GM04503 (cell line): ENCODE data around the gene EDC4.
"Not testable (repeated sequence)": the region's sequence is repeated elsewhere in the genome, so short reads cannot be mapped to it uniquely, and the experiment has no call there.

ENCODE experiments used
- DNase-seq: peaks from one replicate; pipeline ENCODE4 v3.0.0-alpha.2; 2012; ENCODE audit warnings: low read depth

EDC4 gene

GRCh38 chr16:67909056-67909742, 36.3 kb downstream of the EDC4 start:
- no peak for DNase-seq

- DNase-seq = no peak
Observed at GRCh38 chr16:67910158-67910557, 37.3 kb downstream of the EDC4 start.

GRCh38 chr16:67914758-67915495, 42.1 kb downstream of the EDC4 start:
- DNase-seq = no peak

GRCh38 chr16:67915496-67915769, 42.6 kb downstream of the EDC4 start:
- DNase-seq = not testable (repeated sequence)

GRCh38 chr16:67915831-67916723, 43.2 kb downstream of the EDC4 start:
- no peak for DNase-seq

GRCh38 chr16:67917140-67917851, 44.4 kb downstream of the EDC4 start:
- no peak for DNase-seq

- no peak for DNase-seq
Observed at GRCh38 chr16:67917852-67918236, 45.0 kb downstream of the EDC4 start.

- no peak for DNase-seq
Observed at GRCh38 chr16:67919622-67920221, 46.9 kb downstream of the EDC4 start.

- no peak for DNase-seq
Observed at GRCh38 chr16:67922221-67922620, 49.4 kb downstream of the EDC4 start.

- no peak for DNase-seq
Observed at GRCh38 chr16:67922740-67923139, 49.9 kb downstream of the EDC4 start.

GRCh38 chr16:67923414-67924116, 50.7 kb downstream of the EDC4 start:
- no peak for DNase-seq

GRCh38 chr16:67924140-67924906, 51.5 kb downstream of the EDC4 start:
- DNase-seq = no peak

- DNase-seq = no peak
Observed at GRCh38 chr16:67926181-67926750, 53.4 kb downstream of the EDC4 start.

GRCh38 chr16:67927131-67927941, 54.5 kb downstream of the EDC4 start:
- no peak for DNase-seq

- no peak for DNase-seq
Observed at GRCh38 chr16:67928147-67928546, 55.3 kb downstream of the EDC4 start.

- no peak for DNase-seq
Observed at GRCh38 chr16:67928561-67929364, 55.9 kb downstream of the EDC4 start.

GRCh38 chr16:67930191-67930590, 57.3 kb downstream of the EDC4 start:
- DNase-seq = no peak

- DNase-seq = no peak
Observed at GRCh38 chr16:67930678-67931211, 57.9 kb downstream of the EDC4 start.
